Hepatocyte (in vitro differentiated cells): ENCODE results near the gene PSMD11.

Experiments used
- EZH2 ChIP-seq: fragments of 200-600 bp; sonication (generic); IDR thresholded peaks from 2 replicates; pipeline ENCODE4 v1.6.1; 2016; ENCODE audit warnings: antibody characterized with exemption, mild to moderate bottlenecking, borderline replicate concordance
- EZH2phosphoT487 ChIP-seq: fragments of 200-600 bp; sonication (generic); IDR thresholded peaks from one replicate; pipeline ENCODE4 v1.6.1; 2018; ENCODE audit warnings: antibody characterized with exemption, mild to moderate bottlenecking, low read depth, moderate library complexity; ENCODE audit not compliant: unreplicated experiment, severe bottlenecking
- TF ChIP-seq, protein P1 (sequence below): fragments of 200-600 bp; sonication (generic); IDR thresholded peaks from 2 replicates; pipeline ENCODE4 v1.5.1; 2016; ENCODE audit warnings: antibody characterized with exemption, mild to moderate bottlenecking; ENCODE audit not compliant: poor library complexity

DNA sequence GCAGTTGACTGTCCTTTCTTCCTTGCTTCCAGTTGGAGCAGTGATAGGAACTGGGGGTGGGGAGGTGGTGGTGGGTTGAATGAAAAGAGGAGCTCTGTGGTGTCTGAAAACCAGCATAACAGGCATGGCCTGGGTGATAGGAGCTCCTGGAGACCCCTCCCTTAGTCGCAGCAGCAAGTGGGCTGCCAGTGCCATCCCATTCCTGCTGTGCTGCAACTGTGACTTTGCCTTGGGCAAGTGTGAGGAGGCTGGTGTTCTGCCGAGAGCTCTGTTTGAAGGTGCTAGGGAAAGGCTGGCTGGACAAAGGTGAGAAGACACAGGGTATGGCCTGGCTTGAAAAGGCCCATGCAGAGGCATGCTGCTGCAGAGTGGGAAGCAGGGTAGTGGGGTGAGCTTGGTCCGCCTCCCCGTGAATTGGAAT, 39.7 kb downstream of the PSMD11 start:
- TF ChIP-seq, protein P1, sequence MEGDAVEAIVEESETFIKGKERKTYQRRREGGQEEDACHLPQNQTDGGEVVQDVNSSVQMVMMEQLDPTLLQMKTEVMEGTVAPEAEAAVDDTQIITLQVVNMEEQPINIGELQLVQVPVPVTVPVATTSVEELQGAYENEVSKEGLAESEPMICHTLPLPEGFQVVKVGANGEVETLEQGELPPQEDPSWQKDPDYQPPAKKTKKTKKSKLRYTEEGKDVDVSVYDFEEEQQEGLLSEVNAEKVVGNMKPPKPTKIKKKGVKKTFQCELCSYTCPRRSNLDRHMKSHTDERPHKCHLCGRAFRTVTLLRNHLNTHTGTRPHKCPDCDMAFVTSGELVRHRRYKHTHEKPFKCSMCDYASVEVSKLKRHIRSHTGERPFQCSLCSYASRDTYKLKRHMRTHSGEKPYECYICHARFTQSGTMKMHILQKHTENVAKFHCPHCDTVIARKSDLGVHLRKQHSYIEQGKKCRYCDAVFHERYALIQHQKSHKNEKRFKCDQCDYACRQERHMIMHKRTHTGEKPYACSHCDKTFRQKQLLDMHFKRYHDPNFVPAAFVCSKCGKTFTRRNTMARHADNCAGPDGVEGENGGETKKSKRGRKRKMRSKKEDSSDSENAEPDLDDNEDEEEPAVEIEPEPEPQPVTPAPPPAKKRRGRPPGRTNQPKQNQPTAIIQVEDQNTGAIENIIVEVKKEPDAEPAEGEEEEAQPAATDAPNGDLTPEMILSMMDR = no peak
- TF ChIP-seq EZH2phosphoT487 (no peak), EZH2 (no peak)
